ENCODE data around the gene BAZ2B.

Gene BAZ2B

DNA sequence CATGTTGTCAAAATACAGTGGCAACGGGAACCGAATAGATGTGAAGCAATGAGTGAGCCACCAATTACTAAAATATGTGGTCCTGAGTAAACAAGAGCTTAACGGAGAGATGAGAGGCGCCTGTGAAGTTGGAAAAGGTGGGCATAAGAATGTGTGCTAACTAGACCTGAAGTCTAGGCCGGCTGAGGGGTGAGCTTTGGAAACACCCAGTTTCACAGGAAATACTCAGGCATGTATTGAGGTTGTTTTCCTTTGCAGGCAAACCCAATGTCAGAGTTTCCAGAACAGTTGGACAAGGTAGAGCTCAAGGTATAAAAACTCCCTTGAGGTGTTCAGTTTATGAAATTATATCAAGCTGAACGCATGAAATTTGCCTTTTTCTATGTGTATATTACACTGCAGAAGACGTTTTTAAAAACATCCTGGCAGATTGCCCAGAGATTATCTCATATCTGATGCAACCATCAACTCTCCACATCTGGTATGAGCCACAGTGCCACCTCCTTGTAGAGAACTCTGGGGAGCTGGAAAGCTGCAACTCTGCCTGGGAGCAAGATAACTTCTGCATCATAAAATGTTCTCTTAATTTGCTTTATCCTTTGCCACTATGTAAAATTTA is 325.9 kb downstream of the BAZ2B start:
- DNase-seq (ENCODE audit: low spot score), result peak; percentile 62
- ChIA-PET POLR2A (ENCODE audit: low non-redundant PET) (no interaction called here), CTCF (no interaction called here)
- no peak overlapping the region for H3K27ac ChIP-seq
- TF ChIP-seq CTCF (conservative IDR thresholded peaks at IDR 0.05; ENCODE audit: low read depth), result peak; percentile 17; the same call in 1 of the 2 replicates

- TF ChIP-seq CTCF (conservative IDR thresholded peaks at IDR 0.05; ENCODE audit: low read depth), result no peak
- no peak for DNase-seq (ENCODE audit: low spot score)
- ChIA-PET POLR2A (ENCODE audit: low non-redundant PET) (no interaction called here), CTCF (interaction anchor here (1.2 kb wide), 1 partner anchor 9 kb away, joined by 3 read pairs; no protein-coding TSS in a partner anchor)
- H3K27ac ChIP-seq, result no peak overlapping the region
These were observed 328.6 kb downstream of the BAZ2B start for GRCh38 chr2:159287733-159288132.

GRCh38 chr2:159286709-159287441 is 329.5 kb downstream of the BAZ2B start:
- CTCF ChIA-PET, result interaction anchor here (0.7 to 1.2 kb wide), 2 partner anchors 10 to 376 kb away, joined by 3 read pairs; no protein-coding TSS in a partner anchor
- DNase-seq (ENCODE audit: low spot score), result peak; percentile 97
- POLR2A ChIA-PET (ENCODE audit: low non-redundant PET), result interaction anchor here (0.6 kb wide), 1 partner anchor 231 kb away, joined by 3 read pairs; no protein-coding TSS in a partner anchor
- TF ChIP-seq CTCF (conservative IDR thresholded peaks at IDR 0.05; ENCODE audit: low read depth), result no peak
- peak overlapping the region; percentile 81 for H3K27ac ChIP-seq

GRCh38 chr2:159285929-159286708 is 330.2 kb downstream of the BAZ2B start, which contains the start of gene WDSUB1:
WDSUB1 (minus strand) TSS chr2:159286703; CDS start chr2:159283069, 3,634 bp downstream.
- H3K27ac ChIP-seq, result peak within 1 kb of the TSS; percentile 81
- POLR2A ChIA-PET (ENCODE audit: low non-redundant PET), result interaction anchor here (0.6 kb wide), 1 partner anchor 139 kb away, joined by 3 read pairs; no protein-coding TSS in a partner anchor
- peak; percentile 49 for DNase-seq (ENCODE audit: low spot score)
- no peak for TF ChIP-seq CTCF (conservative IDR thresholded peaks at IDR 0.05; ENCODE audit: low read depth)
- CTCF ChIA-PET, result no interaction called here

GRCh38 chr2:159285433-159285832 is 330.9 kb downstream of the BAZ2B start:
- POLR2A ChIA-PET (ENCODE audit: low non-redundant PET), result no interaction called here

More at GRCh38 chr2:159285433-159285832, 330.9 kb downstream of the BAZ2B start:
- TF ChIP-seq CTCF (conservative IDR thresholded peaks at IDR 0.05; ENCODE audit: low read depth), result no peak
- no peak for DNase-seq (ENCODE audit: low spot score)
- CTCF ChIA-PET, result no interaction called here
- H3K27ac ChIP-seq, result peak overlapping the region; percentile 81
